HG03103 (cell line): ENCODE measurements around the gene GNAZ.

Experiments used
- ATAC-seq: cut with Tn5 transposase; IDR thresholded peaks from one replicate; pipeline ENCODE4 v1.9.1; 2021; ENCODE audit warnings: low read depth; ENCODE audit not compliant: unreplicated experiment

GNAZ gene

GRCh38 chr22:23147617-23148387, 77.5 kb downstream of the GNAZ start:
- no peak for ATAC-seq

GRCh38 chr22:23149743-23150238, 79.5 kb downstream of the GNAZ start:
- ATAC-seq = no peak

- ATAC-seq = no peak
These were observed 80.4 kb downstream of the GNAZ start for GRCh38 chr22:23150762-23151161.

- ATAC-seq = no peak
These were observed 81.5 kb downstream of the GNAZ start for GRCh38 chr22:23151827-23152226.

DNA sequence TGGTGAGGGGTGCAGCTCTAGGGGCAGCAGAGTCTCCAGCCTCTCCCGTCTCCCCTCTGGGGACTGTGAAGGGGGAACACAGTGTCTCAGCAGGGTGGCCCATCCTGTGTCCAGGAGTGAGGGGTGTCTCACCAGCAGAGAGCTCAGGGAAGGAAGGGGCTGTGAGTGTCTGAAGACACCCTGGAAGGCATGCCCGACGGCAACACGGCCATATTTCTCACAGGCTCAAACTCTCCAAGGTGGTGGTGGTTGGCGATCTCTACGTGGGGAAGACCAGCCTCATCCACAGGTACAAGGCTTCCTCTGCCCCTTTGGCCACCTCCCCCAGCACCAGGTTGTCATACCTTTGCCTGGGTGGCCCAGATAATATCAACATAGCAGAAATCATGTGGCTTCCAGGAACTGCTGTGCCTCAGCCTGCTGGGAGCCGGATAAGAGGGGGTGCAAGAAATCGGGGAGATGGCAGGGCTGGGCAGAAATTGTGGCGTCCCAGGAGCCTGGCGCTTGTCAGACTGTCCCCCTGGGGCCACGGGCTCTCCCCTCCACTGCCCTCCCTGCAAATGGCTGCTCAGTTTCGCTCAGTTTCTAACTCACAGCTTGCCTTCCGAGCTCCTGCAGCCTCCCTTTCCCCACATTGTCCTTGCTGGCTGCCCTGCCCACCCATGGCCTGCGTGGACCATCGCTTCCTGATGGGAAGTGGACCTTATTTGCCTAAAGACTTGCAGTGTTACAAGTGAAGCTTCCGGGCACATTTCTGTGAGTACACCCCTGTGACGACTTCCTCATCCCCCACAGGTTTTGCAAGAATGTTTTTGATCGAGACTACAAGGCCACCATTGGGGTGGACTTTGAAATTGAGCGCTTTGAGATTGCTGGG, 82.2 kb downstream of the GNAZ start:
- ATAC-seq = no peak

- no peak for ATAC-seq
These were observed 83.7 kb downstream of the GNAZ start for GRCh38 chr22:23153994-23154393.

- no peak for ATAC-seq
These were observed 84.1 kb downstream of the GNAZ start for GRCh38 chr22:23154461-23154860.

DNA sequence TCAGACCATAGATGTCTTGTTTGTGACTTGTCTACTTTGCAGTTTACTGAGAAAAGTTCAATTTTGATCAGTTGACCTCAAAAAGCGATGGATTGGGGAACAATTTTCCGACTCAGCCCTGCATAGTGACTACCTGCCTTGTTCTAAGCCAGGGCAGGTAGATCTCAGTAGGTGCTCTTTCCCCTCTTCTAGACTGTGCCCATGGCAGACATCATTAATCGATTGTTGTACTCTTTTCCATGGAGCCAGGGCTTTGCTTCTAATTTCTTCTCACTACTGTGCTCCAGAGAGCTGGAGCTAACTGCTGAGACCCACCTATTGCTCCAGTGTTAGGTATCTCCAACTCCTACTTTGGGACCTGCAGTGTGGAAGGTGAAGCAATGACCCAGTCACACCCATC, 84.8 kb downstream of the GNAZ start:
- no peak for ATAC-seq

GRCh38 chr22:23155831-23156230, 85.5 kb downstream of the GNAZ start:
- no peak for ATAC-seq

DNA sequence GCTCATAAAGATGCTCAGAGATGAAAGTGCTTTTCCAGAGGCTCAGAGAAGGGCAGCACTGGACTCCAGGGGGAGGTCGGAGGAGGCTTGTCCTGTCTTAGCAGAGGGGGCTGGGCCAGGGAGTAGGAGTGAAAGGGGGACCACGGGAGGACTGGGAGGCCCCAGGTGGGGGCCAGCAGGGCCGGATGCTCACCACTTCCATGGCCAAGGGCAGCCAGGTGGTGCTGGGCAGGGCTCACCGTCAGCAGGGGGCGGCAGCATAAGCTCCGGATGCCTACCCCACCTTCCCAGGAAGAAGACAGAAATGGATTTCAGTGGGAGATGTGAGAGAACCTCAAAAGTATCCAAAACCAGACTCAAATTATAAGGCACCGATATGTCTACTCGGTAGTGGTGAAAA, 86.0 kb downstream of the GNAZ start:
- ATAC-seq = no peak

GRCh38 chr22:23157560-23158515, 87.5 kb downstream of the GNAZ start:
- no peak for ATAC-seq

GRCh38 chr22:23158516-23159290, 88.4 kb downstream of the GNAZ start:
- ATAC-seq = no peak

GRCh38 chr22:23159291-23159630, 88.9 kb downstream of the GNAZ start:
- no peak for ATAC-seq

GRCh38 chr22:23161029-23161428, 90.7 kb downstream of the GNAZ start:
- ATAC-seq = no peak

DNA sequence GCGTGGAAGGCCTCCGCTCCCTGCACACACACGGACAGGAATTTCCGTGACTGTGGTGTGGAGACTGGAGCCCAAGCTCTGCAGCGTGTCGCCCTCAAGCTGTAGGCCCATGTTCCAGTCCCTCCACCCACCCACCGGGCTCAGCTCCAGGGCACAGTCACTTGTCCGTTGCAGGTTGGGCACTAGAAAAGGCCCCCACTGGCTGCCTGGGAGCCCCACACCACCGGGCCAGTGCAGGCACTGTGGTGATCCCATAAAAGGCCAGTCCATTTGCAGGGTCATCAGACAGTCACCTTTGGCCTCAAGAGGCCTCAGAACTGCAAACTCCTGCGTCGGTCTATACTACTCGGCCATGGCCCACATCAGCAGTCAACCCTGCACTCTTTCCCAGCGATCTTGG, 91.3 kb downstream of the GNAZ start:
- no peak for ATAC-seq

- no peak for ATAC-seq
These were observed 93.3 kb downstream of the GNAZ start for GRCh38 chr22:23163665-23164064.

- no peak for ATAC-seq
These were observed 93.8 kb downstream of the GNAZ start for GRCh38 chr22:23164091-23164490.

DNA sequence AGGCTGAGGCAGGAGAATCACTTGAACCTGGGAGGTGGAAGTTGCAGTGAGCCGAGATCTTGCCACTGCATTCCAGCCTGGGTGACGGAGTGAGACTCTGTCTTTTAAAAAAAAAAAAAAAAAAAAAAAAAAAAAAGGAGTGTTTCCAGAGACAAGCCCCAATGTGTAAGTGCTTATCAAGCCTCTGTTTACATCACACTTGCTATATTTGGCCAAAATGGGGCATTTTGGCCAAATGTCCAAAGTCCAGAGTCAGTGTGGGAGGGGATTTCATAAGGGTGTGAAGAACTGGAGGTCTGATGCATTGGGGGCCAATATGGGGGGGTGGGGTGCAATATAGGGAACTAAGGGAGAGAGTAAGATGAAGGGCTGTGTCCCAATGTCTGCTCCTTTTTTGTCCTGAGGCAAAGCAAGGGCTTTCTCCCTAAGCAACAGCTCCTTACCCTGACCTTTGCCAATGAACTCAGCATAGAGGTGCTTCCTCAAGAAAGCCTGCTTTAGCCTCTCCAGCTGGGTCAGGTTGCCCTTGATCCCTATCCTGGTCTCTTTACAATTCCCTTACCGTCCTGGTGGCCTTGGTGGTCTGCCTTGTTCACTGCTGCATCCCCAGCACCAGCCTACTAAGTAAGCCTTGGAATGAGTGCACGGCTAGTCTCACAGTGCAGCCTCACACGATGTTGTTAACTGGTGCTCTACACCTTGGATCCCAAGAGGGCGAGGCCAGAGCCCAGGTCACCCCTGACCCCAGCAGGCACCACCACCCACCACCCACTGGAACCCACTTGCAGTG, 95.9 kb downstream of the GNAZ start:
- no peak for ATAC-seq
